Measurements from ENCODE around the gene SNRPA. TPM values are rescaled to one million over a fixed set of nuclear protein-coding genes. Genes with fewer than 3 reads are reported as not detected.
A peak's percentile ranks its signal among the peaks of the same experiment; 100 is the strongest.

SNRPA gene
- total and polyA plus RNA-seq, 2 of the 13 experiments (the other 11 are each of a cell fraction or from before 2014, with no cell fraction given) = 59.6 to 162 TPM

- TF ChIP-seq, protein P1, sequence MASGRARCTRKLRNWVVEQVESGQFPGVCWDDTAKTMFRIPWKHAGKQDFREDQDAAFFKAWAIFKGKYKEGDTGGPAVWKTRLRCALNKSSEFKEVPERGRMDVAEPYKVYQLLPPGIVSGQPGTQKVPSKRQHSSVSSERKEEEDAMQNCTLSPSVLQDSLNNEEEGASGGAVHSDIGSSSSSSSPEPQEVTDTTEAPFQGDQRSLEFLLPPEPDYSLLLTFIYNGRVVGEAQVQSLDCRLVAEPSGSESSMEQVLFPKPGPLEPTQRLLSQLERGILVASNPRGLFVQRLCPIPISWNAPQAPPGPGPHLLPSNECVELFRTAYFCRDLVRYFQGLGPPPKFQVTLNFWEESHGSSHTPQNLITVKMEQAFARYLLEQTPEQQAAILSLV (CRISPR knock-in tag; IDR thresholded peaks at IDR 0.05; ENCODE audit: borderline replicate concordance) = no peak
- TF ChIP-seq NR1H2 (CRISPR knock-in tag; IDR thresholded peaks at IDR 0.05; ENCODE audit: borderline replicate concordance, low read depth) (no peak), ZNF646 (CRISPR knock-in tag; IDR thresholded peaks at IDR 0.05) (peak; percentile 58), GTF2F1 (IDR thresholded peaks at IDR 0.05; ENCODE audit: low read length) (no peak), ZNF558 (CRISPR knock-in tag; IDR thresholded peaks at IDR 0.05; ENCODE audit: borderline replicate concordance) (no peak), SMAD9 (CRISPR knock-in tag; IDR thresholded peaks at IDR 0.05) (no peak), ZBTB8A (CRISPR knock-in tag; IDR thresholded peaks at IDR 0.05; ENCODE audit: borderline replicate concordance, low read depth) (no peak), ARHGAP35 (CRISPR knock-in tag; IDR thresholded peaks at IDR 0.05; ENCODE audit: borderline replicate concordance) (no peak), SNAPC5 (CRISPR knock-in tag; IDR thresholded peaks at IDR 0.05; ENCODE audit: borderline replicate concordance) (no peak; the same call in 1 of the 2 replicates), KDM5A (IDR thresholded peaks at IDR 0.05; ENCODE audit: borderline replicate concordance, low read length) (peak; percentile 56; the same call in 1 of the 2 replicates), XBP1 (CRISPR knock-in tag; IDR thresholded peaks at IDR 0.05) (peak; percentile 65; the same call in 1 of the 2 replicates), MED8 (CRISPR knock-in tag; IDR thresholded peaks at IDR 0.05; ENCODE audit: insufficient replicate concordance) (peak; percentile 62), ARID4A (CRISPR knock-in tag; IDR thresholded peaks at IDR 0.05; ENCODE audit: borderline replicate concordance) (peak; percentile 80)
- TF ChIP-seq, protein P2, sequence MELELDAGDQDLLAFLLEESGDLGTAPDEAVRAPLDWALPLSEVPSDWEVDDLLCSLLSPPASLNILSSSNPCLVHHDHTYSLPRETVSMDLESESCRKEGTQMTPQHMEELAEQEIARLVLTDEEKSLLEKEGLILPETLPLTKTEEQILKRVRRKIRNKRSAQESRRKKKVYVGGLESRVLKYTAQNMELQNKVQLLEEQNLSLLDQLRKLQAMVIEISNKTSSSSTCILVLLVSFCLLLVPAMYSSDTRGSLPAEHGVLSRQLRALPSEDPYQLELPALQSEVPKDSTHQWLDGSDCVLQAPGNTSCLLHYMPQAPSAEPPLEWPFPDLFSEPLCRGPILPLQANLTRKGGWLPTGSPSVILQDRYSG (CRISPR knock-in tag; IDR thresholded peaks at IDR 0.05) = 0 out of 2 replicates have a peak, but pooled peaks have one; percentile 68
Observed at GRCh38 chr19:40797963-40798682, 47.1 kb downstream of the SNRPA start (continued).

Data from HepG2 (cell line).